GM12892 (cell line): ENCODE results near the gene LDHD.

Source experiments
- POLR2A ChIP-seq: IDR thresholded peaks from 2 replicates; pipeline ENCODE4 v1.6.1; 2011; ENCODE audit warnings: low read depth, low read length, control low read depth
- POLR2AphosphoS5 ChIP-seq: IDR thresholded peaks from 2 replicates; pipeline ENCODE4 v1.6.1; 2011; ENCODE audit warnings: low read depth, low read length, control low read depth
- TAF1 ChIP-seq: IDR thresholded peaks from 2 replicates; pipeline ENCODE4 v1.6.1; 2011; ENCODE audit warnings: low read depth, mild to moderate bottlenecking, control low read depth, low read length, borderline replicate concordance

GRCh38 chr16:75062135-75062975 is 54.2 kb downstream of the LDHD start:
- no peak for TF ChIP-seq POLR2A
- no peak for TF ChIP-seq POLR2AphosphoS5
- no peak for TF ChIP-seq TAF1
